HepG2 (cell line): ENCODE data around the gene ATXN1L. TPM values are rescaled to one million over a fixed set of nuclear protein-coding genes. Genes with fewer than 3 reads are reported as not detected.

Experiments
- CENPX ChIP-seq: sonication (generic); formaldehyde crosslinking; IDR thresholded peaks from 2 replicates; pipeline ENCODE4 v1.9.0; 2021; ENCODE audit warnings: mild to moderate bottlenecking, missing genetic modification reagents, moderate library complexity
- ELF1 ChIP-seq: sonication (generic); formaldehyde crosslinking; IDR thresholded peaks from 2 replicates; pipeline ENCODE4 v1.4.0; 2020; ENCODE audit warnings: missing genetic modification reagents
- GRHL1 ChIP-seq: sonication (generic); formaldehyde crosslinking; conservative IDR thresholded peaks from 2 replicates; pipeline ENCODE4 v1.8.0; 2022; ENCODE audit warnings: missing genetic modification reagents
- HINFP ChIP-seq: sonication (generic); formaldehyde crosslinking; IDR thresholded peaks from 2 replicates; pipeline ENCODE4 v1.4.0; 2020; ENCODE audit warnings: low read depth, mild to moderate bottlenecking, missing genetic modification reagents
- PRDM10 ChIP-seq: sonication (generic); formaldehyde crosslinking; IDR thresholded peaks from 2 replicates; pipeline ENCODE4 v1.4.0; 2020; ENCODE audit warnings: low read depth, missing genetic modification reagents
- SOX6 ChIP-seq, 2 experiments: fragments of 450-650 bp in 1 of 2; sonication (generic) in 1 of 2; formaldehyde crosslinking in 1 of 2; IDR thresholded peaks; 2 replicates each; pipeline versions ENCODE4 v1.4.0 to v1.6.1; 2017 to 2020; ENCODE audit warnings: antibody characterized with exemption in 1 of 2, mild to moderate bottlenecking in 1 of 2, missing genetic modification reagents in 1 of 2
- ZHX2 ChIP-seq, 2 experiments: sonication (generic) in 1 of 2; formaldehyde crosslinking in 1 of 2; IDR thresholded peaks; 2 replicates each; pipeline versions ENCODE4 v1.6.1 to v1.9.0; 2014 to 2022; ENCODE audit warnings: antibody characterized with exemption in 1 of 2, borderline replicate concordance in 1 of 2, inconsistent platforms in 1 of 2, low read depth in 1 of 2, missing genetic modification reagents in 1 of 2
- ZNF567 ChIP-seq: sonication (generic); formaldehyde crosslinking; IDR thresholded peaks from 2 replicates; pipeline ENCODE4 v1.8.1; 2023; ENCODE audit warnings: mild to moderate bottlenecking, missing genetic modification reagents, borderline replicate concordance
- polyA plus RNA-seq, 8 experiments: library from polyadenylated mRNA; depleted of rRNA in 3 of 8; stranded (reverse) in 7 of 8; unstranded in 1 of 8; fragments of >200 nt; fragmentation: Illumina TruSeq in 4 of 8; extraction: Trizol in 4 of 8; gene quantifications; 2 replicates each; pipeline versions ENCODE4 v1.2.1 to v1.2.3, GENCODE V29; 2011 to 2016; ENCODE audit warnings: low read depth in 4 of 8, missing spikeins in 1 of 8, mixed read lengths in 1 of 8; ENCODE audit not compliant: insufficient read depth in 1 of 8
- total RNA-seq, 5 experiments: library from RNA; depleted of rRNA; stranded (reverse); fragments of >200 nt; fragmentation: Illumina TruSeq; extraction: Trizol; gene quantifications; 2 replicates each; pipeline ENCODE4 v1.2.3, GENCODE V29; 2016; ENCODE audit warnings: low read depth in 1 of 5

ATXN1L gene
- total and polyA plus RNA-seq, 2 of the 13 experiments (the other 11 are each of a cell fraction or from before 2014, with no cell fraction given): 20.0 to 22.4 TPM

- TF ChIP-seq PRDM10 (CRISPR knock-in tag) (peak; percentile 57; the same call in 1 of the 2 replicates), ELF1 (peak; percentile 75), GRHL1 (no peak), ZHX2 (IDR thresholded peaks at IDR 0.05; ENCODE audit: low read depth) (peak; percentile 96), ZHX2 (CRISPR knock-in tag; IDR thresholded peaks at IDR 0.05; ENCODE audit: borderline replicate concordance) (peak; percentile 35), ZNF567 (CRISPR knock-in tag) (no peak), CENPX (CRISPR knock-in tag) (no peak), SOX6 (IDR thresholded peaks at IDR 0.05) (no peak), SOX6 (CRISPR knock-in tag; IDR thresholded peaks at IDR 0.05) (peak; percentile 36; the same call in 1 of the 2 replicates), HINFP (CRISPR knock-in tag) (peak; percentile 74; the same call in 1 of the 2 replicates)
Measured at GRCh38 chr16:71845639-71846430, at the start of gene ATXN1L (continued).
